Large intestine (tissue), 3 donors: ENCODE measurements around the gene BDKRB2. TPM values are rescaled to one million over a fixed set of nuclear protein-coding genes. Genes with fewer than 3 reads are reported as not detected.

Source experiments
- DNase-seq, 2 donors: peaks; one replicate each; pipeline versions ENCODE4 v3.0.0 to v3.0.0-alpha.2; 2013
- H3K27ac ChIP-seq: one replicate; pipeline ENCODE4 v1.5.1; 2013; ENCODE audit warnings: low read length
- H3K27me3 ChIP-seq: 2 replicates; pipeline ENCODE4 v1.6.1; 2013; ENCODE audit warnings: low read length; ENCODE audit not compliant: control insufficient read depth, insufficient read depth
- H3K36me3 ChIP-seq: 2 replicates; pipeline ENCODE4 v1.6.1; 2013; ENCODE audit warnings: low read length; ENCODE audit not compliant: control insufficient read depth, insufficient read depth
- H3K4me1 ChIP-seq: one replicate; pipeline ENCODE4 v1.6.1; 2013; ENCODE audit warnings: low read length; ENCODE audit not compliant: control insufficient read depth, insufficient read depth
- H3K4me3 ChIP-seq: one replicate; pipeline ENCODE4 v1.5.1; 2013; ENCODE audit warnings: low read length
- H3K9me3 ChIP-seq: one replicate; pipeline ENCODE4 v1.6.1; 2013; ENCODE audit warnings: mild to moderate bottlenecking, low read depth, low read length, moderate library complexity; ENCODE audit not compliant: control insufficient read depth
- WGBS: methylation state at CpG from one replicate; pipeline ENCODE4 v1.1.5; 2013; ENCODE audit warnings: low lambda C conversion rate; ENCODE audit not compliant: insufficient coverage; 5-methylcytosine and 5-hydroxymethylcytosine counted together
- polyA plus RNA-seq: library from polyadenylated mRNA; unstranded; fragments of 120-200 nt; gene quantifications from one replicate; pipeline ENCODE4 v1.2.1, GENCODE V29; 2013

Gene BDKRB2
- polyA plus RNA-seq, 1 donor: 9.1 TPM

DNA sequence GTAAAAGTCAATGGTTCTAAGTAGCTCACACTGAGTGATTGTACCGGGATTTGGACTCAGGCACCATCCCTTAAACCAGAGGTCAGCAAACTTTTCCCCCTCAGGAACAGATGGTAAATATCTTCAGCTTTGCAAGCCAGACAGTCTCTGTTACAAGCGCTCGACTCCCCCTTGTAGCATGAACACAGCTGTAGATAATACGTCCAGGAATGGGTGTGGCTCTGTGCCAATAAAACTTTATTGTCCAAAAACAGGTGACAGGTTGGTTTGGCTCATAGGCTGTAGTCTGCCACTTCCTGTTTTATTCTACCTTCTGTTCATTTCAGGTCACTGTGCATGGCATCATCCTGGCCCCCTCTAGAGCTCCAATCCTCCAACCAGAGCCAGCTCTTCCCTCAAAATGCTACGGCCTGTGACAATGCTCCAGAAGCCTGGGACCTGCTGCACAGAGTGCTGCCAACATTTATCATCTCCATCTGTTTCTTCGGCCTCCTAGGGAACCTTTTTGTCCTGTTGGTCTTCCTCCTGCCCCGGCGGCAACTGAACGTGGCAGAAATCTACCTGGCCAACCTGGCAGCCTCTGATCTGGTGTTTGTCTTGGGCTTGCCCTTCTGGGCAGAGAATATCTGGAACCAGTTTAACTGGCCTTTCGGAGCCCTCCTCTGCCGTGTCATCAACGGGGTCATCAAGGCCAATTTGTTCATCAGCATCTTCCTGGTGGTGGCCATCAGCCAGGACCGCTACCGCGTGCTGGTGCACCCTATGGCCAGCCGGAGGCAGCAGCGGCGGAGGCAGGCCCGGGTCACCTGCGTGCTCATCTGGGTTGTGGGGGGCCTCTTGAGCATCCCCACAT lies 58.9 kb downstream of the BDKRB2 start:
- WGBS: no CpG with 5 or more reads among the region's 20 CpGs
- peak in 1 of 2 donors; percentile 52 for DNase-seq
- Histone ChIP-seq H3K27me3 (no peaks in the 10 kb centered on the region), H3K4me1 (peaks cover 1% of the 10 kb centered on the region), H3K36me3 (no peaks in the 10 kb centered on the region), H3K27ac (no peak overlapping the region), H3K4me3 (no peak overlapping the region), H3K9me3 (peaks cover 6% of the 10 kb centered on the region)

DNA sequence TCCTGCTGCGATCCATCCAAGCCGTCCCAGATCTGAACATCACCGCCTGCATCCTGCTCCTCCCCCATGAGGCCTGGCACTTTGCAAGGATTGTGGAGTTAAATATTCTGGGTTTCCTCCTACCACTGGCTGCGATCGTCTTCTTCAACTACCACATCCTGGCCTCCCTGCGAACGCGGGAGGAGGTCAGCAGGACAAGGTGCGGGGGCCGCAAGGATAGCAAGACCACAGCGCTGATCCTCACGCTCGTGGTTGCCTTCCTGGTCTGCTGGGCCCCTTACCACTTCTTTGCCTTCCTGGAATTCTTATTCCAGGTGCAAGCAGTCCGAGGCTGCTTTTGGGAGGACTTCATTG lies 59.5 kb downstream of the BDKRB2 start:
- Histone ChIP-seq H3K27ac (no peak overlapping the region), H3K27me3 (no peaks in the 10 kb centered on the region), H3K4me3 (no peak overlapping the region), H3K9me3 (peaks cover 6% of the 10 kb centered on the region), H3K4me1 (peaks cover 7% of the 10 kb centered on the region), H3K36me3 (no peaks in the 10 kb centered on the region)
- no CpG with 5 or more reads among the region's 14 CpGs for WGBS
- DNase-seq: no peak

DNA sequence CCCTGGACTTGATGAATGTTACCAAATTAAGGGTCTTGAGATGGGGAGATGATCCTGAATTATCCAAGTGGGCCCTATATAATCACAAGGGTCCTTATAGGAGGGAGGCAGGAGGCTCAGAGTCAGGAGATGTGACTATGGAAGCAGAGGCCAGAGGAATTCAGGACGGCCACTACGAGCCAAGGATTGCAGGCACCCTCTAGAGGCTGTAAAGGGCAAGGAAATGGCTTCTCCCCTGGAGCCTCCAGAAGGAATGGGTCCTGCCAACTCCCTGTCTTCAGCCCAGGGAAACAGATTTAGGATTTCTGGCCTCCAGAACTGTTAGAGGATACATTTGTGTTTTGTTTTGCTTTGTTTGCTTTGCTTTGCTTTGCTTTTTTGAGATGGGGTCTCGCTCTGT lies 60.2 kb downstream of the BDKRB2 start:
- no peak overlapping the region for H3K4me3 ChIP-seq
- no CpG with 5 or more reads among the region's 3 CpGs for WGBS
- H3K27ac ChIP-seq: no peak overlapping the region
- H3K36me3 ChIP-seq: no peaks in the 10 kb centered on the region
- no peak for DNase-seq
- H3K4me1 ChIP-seq: peaks cover 14% of the 10 kb centered on the region
- peaks cover 6% of the 10 kb centered on the region for H3K9me3 ChIP-seq
- H3K27me3 ChIP-seq: no peaks in the 10 kb centered on the region

DNA sequence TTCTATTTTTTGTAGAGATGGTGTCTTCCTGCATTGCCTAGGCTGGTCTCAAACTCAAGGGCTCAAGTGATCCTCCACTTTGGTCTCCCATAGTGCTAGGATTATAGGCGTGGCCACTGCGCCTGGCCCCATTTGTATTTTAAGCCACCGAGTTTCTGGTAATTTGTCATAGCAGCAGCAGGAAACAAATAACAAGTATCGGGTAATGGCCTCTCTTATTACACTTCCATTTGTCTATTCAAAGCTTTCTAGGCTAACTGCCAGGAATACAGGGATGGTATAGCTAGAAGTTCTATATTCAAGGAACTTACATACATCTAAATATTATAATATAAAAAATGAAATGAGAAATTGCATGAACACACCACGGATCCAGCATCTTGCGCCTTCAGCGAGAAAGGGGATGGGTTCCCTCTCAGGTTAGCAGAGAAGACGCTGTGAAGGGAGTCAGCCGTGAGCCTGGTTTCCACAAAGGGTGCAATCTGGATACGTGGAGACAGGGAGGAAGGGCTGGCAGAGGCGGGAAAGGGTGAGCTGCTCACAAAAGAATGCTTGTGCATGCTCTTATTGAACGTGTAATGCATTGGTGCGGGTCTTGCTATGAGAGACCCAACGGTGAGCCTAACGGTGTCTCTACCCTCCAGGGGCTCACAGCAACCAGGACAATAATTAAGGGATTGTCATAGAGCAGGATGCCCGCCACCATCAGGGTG lies 60.9 kb downstream of the BDKRB2 start:
- no peak overlapping the region for H3K27ac ChIP-seq
- peaks cover 20% of the 10 kb centered on the region for H3K4me1 ChIP-seq
- no peaks in the 10 kb centered on the region for H3K27me3 ChIP-seq
- 90% methylated on average over 4 of the region's 16 CpGs for WGBS
- H3K9me3 ChIP-seq: peaks cover 6% of the 10 kb centered on the region
- no peak for DNase-seq
- H3K36me3 ChIP-seq: no peaks in the 10 kb centered on the region
- no peak overlapping the region for H3K4me3 ChIP-seq

GRCh38 chr14:96267336-96267735 lies 62.7 kb downstream of the BDKRB2 start:
- no peak overlapping the region for H3K27ac ChIP-seq
- H3K4me1 ChIP-seq: peaks cover 20% of the 10 kb centered on the region
- no CpG with 5 or more reads among the region's 3 CpGs for WGBS
- DNase-seq: peak in 1 of 2 donors; percentile 65
- H3K4me3 ChIP-seq: no peak overlapping the region
- H3K27me3 ChIP-seq: no peaks in the 10 kb centered on the region
- H3K9me3 ChIP-seq: peaks cover 8% of the 10 kb centered on the region
- no peaks in the 10 kb centered on the region for H3K36me3 ChIP-seq

DNA sequence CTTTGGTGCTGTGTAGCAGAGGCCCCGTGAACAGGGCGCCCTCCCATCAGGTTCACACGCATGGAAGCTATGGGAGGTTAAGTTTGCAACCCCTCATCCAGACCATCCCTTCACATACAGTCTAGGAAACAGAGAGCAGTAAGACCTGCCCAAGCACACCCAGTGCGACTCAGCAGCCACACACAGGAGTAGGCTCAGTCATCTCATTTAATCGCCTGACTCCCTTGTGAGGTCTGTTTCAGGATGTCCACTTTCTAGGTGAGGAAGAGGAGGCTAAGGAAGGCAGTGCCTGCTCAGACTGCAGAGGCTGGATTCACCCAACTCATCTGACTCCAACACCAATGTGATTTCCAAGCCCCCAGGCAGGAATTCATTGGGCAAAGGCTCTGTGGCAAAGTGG lies 63.3 kb downstream of the BDKRB2 start:
- Histone ChIP-seq H3K27me3 (no peaks in the 10 kb centered on the region), H3K27ac (no peak overlapping the region), H3K36me3 (no peaks in the 10 kb centered on the region), H3K4me1 (peaks cover 20% of the 10 kb centered on the region), H3K4me3 (no peak overlapping the region), H3K9me3 (peaks cover 8% of the 10 kb centered on the region)
- peak in 1 of 2 donors; percentile 32 for DNase-seq
- whole genome bisulfite sequencing: no CpG with 5 or more reads among the region's 5 CpGs

GRCh38 chr14:96268431-96269358 lies 64.1 kb downstream of the BDKRB2 start:
- H3K27me3 ChIP-seq: no peaks in the 10 kb centered on the region
- H3K4me3 ChIP-seq: no peak overlapping the region
- peaks cover 6% of the 10 kb centered on the region for H3K9me3 ChIP-seq
- DNase-seq: peak in 1 of 2 donors; percentile 63
- peaks cover 20% of the 10 kb centered on the region for H3K4me1 ChIP-seq
- no CpG with 5 or more reads among the region's 22 CpGs for WGBS
- peak overlapping the region; percentile 37 for H3K27ac ChIP-seq
- no peaks in the 10 kb centered on the region for H3K36me3 ChIP-seq

- Histone ChIP-seq H3K4me3 (no peak overlapping the region), H3K27me3 (no peaks in the 10 kb centered on the region), H3K9me3 (peaks cover 2% of the 10 kb centered on the region), H3K36me3 (no peaks in the 10 kb centered on the region), H3K27ac (peak overlapping the region; percentile 37), H3K4me1 (peaks cover 21% of the 10 kb centered on the region)
- WGBS: 82% methylated on average over 2 of the region's 10 CpGs
- no peak for DNase-seq
Observed at GRCh38 chr14:96269359-96269710, 64.7 kb downstream of the BDKRB2 start.

DNA sequence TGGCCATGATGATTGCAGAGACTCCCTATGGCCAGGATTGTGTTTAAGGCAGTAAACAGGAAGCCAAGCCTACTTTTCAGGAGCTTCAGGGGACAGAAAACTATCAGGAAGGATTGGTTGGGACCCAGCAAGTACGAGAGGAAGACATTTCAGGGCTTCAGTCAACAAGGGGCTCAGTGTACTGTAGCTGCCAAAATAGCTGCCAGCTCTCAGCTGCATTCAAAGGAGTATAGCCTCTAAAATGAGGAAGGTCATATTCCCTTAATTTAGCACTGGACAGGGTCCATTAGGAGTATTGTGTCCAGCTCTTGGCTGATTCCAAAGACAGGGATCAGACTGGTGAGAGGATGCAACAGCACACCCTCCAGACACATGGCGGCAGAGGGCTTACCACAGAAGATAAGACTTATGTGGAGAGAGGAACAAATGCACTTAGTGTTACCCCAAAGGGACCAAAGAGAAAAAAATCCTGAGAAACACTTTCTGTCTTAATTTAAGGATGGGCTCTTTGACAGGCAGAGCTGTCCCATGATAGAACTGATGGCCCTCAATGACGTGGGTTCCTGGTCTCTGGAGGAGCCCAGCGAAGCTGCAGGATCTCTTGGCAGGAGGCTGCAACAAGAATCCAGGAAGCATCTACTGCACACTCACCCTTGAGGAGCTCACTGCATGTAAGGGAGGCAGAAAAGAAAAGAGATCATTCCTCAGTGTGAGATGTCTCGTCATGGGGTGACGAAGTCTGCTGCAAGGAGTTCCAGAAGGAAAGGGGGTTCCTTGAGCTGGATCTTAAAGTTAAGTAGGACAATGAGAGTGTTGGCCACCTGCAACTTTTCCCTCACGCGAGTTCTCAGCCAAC lies 66.2 kb downstream of the BDKRB2 start:
- DNase-seq: no peak

More for the DNA sequence above, 66.2 kb downstream of the BDKRB2 start:
- Histone ChIP-seq H3K4me3 (no peak overlapping the region), H3K36me3 (no peaks in the 10 kb centered on the region), H3K4me1 (peaks cover 29% of the 10 kb centered on the region), H3K27ac (no peak overlapping the region), H3K27me3 (no peaks in the 10 kb centered on the region), H3K9me3 (peaks cover 2% of the 10 kb centered on the region)
- WGBS: no CpG with 5 or more reads among the region's 8 CpGs
